Subcutaneous adipose tissue (tissue), 4 donors: ENCODE results near the gene IL13RA1. TPM values are rescaled to one million over a fixed set of nuclear protein-coding genes. Genes with fewer than 3 reads are reported as not detected.

ENCODE experiments used
- CTCF ChIP-seq: fragments of 450-650 bp; IDR thresholded peaks from one replicate; pipeline ENCODE4 v1.5.1; 2016; ENCODE audit warnings: low read depth, mild to moderate bottlenecking, control low read depth, antibody characterized with exemption, moderate library complexity
- total RNA-seq, 4 donors: library from RNA; depleted of rRNA; stranded (reverse); fragments of >200 nt; gene quantifications; one replicate each; pipeline ENCODE4 v1.1.0, GENCODE V29; 2016

IL13RA1 gene
- total RNA-seq, 4 donors from 2014 or later: 61.0 to 177 (median 82.9) TPM

- TF ChIP-seq CTCF: no peak
These were observed 42.8 kb downstream of the IL13RA1 start for GRCh38 chrX:118770133-118770760.

DNA sequence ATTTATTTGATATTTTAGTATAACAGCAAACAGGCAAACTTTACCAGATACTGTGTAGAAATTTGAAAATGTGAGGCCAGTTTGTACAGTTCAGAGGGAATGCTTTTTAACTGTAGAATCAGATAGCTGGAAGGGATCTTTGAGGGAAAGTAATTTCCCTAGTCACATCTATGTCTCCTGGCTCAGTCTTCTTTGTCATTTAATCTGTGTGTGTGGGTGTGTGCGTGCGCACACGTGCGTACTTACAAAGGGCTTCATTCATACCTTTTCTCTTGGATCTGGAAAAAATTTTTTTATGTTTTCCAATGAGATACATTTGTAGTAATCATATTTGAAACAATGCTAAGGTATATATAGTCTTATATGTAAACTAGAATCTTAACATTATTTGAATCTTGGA is 44.6 kb downstream of the IL13RA1 start:
- no peak for TF ChIP-seq CTCF

DNA sequence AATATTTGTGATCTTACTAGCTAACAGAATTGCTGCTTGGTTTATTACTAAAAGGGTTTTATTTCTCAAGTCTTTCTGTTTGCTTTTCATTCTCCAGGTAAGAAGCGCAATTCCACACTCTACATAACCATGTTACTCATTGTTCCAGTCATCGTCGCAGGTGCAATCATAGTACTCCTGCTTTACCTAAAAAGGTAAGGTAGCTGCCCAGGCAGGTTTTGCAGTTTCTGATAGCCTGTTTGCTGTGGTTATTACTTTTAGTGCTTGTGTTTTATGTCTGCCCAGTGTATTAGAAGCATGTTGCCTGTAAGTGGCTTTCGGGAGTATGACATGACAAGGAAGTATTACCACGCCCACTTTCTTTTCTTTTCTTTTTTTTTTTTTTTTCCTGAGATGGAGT is 46.4 kb downstream of the IL13RA1 start:
- no peak for TF ChIP-seq CTCF

DNA sequence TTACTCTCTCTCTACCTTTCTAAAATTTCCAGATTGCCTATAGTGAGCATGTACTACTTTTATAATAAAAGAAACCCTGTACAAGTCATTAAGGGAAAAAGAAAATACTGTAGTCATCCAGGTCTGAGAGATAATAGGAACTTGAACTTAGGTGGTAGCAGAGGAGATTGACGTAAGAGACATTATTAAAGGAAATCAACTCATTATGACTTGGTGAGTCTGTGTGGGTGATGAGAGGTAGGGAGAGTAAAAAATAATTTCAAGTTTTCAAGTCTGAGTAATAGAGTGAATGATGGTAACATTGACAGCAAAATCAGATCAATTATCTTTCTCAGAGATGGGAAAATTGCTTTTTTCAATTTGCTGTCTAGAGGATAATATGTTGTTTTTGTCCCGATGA is 52.2 kb downstream of the IL13RA1 start:
- TF ChIP-seq CTCF: no peak

GRCh38 chrX:118780509-118780908 is 53.1 kb downstream of the IL13RA1 start:
- TF ChIP-seq CTCF: no peak

DNA sequence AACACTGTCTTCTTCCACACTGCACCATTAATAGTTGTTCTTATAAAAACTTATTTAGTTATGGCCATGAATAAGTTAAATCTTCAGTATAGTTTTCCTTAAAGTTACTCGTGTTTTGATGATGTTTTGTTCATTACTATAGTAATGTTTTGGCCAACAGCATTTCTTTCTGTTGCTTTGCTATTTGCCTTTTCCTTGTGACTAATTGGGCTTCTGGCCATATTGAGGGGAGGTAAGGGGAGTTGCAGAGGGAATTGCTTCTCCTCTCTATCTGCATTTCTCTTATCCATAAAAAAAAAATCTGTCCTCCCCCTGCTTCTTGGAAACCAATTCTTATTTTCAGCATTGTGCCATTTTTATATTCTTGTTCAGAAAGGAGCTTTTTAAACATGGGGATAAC is 53.5 kb downstream of the IL13RA1 start:
- no peak for TF ChIP-seq CTCF

GRCh38 chrX:118795528-118796280 is 68.3 kb downstream of the IL13RA1 start:
- no peak for TF ChIP-seq CTCF
